Stomach smooth muscle (tissue), 2 donors: ENCODE results near the gene P2RY8.
"Not testable (repeated sequence)": the region's sequence is repeated elsewhere in the genome, so short reads cannot be mapped to it uniquely, and the experiment has no call there.

ENCODE experiments used
- H3K27ac ChIP-seq: one replicate; pipeline ENCODE4 v1.7.0; 2013; ENCODE audit warnings: mild to moderate bottlenecking, low read length, inconsistent platforms
- H3K27me3 ChIP-seq, 2 donors: one replicate each; pipeline ENCODE4 v1.7.0; 2013; ENCODE audit warnings: low read length in 2 of 2; ENCODE audit not compliant: insufficient read depth in 2 of 2, control insufficient read depth in 1 of 2
- H3K36me3 ChIP-seq, 2 donors: one replicate each; pipeline ENCODE4 v1.7.0; 2013; ENCODE audit warnings: low read length in 2 of 2; ENCODE audit not compliant: control insufficient read depth in 2 of 2, insufficient read depth in 2 of 2
- H3K4me1 ChIP-seq: one replicate; pipeline ENCODE4 v1.7.0; 2013; ENCODE audit warnings: low read length; ENCODE audit not compliant: control insufficient read depth, insufficient read depth
- H3K4me3 ChIP-seq, 2 donors: one replicate each; pipeline ENCODE4 v1.7.0; 2013; ENCODE audit warnings: low read length in 2 of 2
- H3K9ac ChIP-seq, 2 donors: one replicate each; pipeline ENCODE4 v1.7.0; 2013; ENCODE audit warnings: low read length in 2 of 2, mild to moderate bottlenecking in 1 of 2
- H3K9me3 ChIP-seq, 2 donors: one replicate each; pipeline ENCODE4 v1.7.0; 2013; ENCODE audit warnings: low read length in 2 of 2; ENCODE audit not compliant: control insufficient read depth in 2 of 2
- donor health status: healthy.
- donor health status: Pancreatic carcinoma.

The P2RY8 gene

DNA sequence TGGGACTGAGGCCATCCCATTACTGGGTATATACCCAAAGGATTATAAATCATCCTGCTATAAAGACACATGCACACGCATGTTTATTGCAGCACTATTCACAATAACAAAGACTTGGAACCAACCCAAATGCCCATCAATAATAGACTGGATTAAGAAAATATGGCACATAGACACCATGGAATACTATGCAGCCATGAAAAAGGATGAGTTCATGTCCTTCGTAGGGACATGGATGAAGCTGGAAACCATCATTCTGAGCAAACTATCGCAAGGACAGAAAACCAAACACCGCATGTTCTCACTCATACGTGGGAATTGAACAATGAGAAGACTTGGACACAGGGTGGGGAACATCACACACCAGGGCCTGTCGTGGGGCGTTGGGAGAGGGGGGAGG is 27.1 kb upstream of the P2RY8 start:
- not testable (repeated sequence) for H3K27me3 ChIP-seq, H3K27ac ChIP-seq, H3K9me3 ChIP-seq, H3K9ac ChIP-seq, H3K4me1 ChIP-seq, H3K36me3 ChIP-seq, H3K4me3 ChIP-seq

DNA sequence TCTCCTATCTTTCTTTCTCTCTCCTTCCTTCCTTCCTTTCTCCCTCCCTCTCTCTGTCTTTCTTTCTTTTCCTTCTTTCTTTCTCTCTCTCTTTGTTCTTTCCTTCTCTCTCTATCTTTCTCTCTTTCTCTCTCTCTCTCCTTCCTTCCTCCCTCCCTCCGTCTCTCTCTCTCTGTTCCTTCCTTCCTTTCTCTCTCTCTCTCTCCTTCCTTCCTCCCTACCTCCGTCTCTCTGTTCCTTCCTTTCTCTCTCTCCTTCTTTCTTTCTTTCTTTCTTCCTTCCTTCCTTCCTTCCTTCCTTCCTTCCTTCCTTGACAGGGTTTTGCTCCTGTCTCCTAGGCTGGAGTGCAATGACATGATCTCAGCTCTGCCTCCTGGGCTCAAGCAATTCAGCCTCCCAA is 24.2 kb upstream of the P2RY8 start:
- H3K36me3 ChIP-seq: no peaks in the 10 kb centered on the region
- H3K4me3 ChIP-seq: no peak overlapping the region
- H3K27me3 ChIP-seq: no peaks in the 10 kb centered on the region
- H3K9me3 ChIP-seq: no peaks in the 10 kb centered on the region
- H3K9ac ChIP-seq: no peak overlapping the region
- no peak overlapping the region for H3K27ac ChIP-seq
- no peaks in the 10 kb centered on the region for H3K4me1 ChIP-seq

DNA sequence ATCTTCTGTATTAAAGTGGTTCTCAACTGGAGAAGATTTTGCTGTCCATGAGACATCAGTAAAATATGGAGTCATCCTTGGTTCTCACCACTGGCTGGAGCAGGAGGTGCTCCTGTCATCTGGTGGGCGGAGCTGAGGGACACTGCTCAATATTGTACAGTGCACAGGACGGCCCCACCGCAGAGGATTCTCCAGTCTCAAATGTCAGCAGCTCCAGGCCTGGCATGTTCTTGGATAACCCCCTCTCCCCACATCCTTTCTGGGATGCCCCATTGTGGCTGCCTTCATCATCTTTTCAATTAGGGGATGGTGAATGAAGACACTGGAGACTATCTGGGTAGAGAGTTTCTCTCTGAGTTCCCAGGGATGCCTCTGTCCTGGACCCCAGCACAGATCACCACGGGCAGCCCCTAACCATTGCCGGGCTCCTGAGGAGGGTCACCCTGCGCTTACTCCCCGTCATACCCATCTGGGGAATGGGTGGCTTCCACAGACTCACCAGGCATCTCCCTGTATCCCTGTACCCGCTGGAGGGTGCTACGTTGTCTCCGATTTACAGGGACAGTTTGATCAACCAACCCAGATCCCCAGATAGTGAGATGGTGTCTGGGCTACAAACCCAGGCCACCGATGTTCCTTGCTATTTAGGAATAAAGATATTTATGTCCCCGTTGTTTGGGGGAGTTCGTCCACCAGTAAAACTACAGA is 21.9 kb upstream of the P2RY8 start:
- Histone ChIP-seq H3K9me3 (peaks cover 0 to 6% of the 10 kb centered on the region in 2 donors), H3K27ac (no peak overlapping the region), H3K9ac (no peak overlapping the region), H3K4me1 (no peaks in the 10 kb centered on the region), H3K36me3 (no peaks in the 10 kb centered on the region), H3K27me3 (no peaks in the 10 kb centered on the region), H3K4me3 (no peak overlapping the region)

DNA sequence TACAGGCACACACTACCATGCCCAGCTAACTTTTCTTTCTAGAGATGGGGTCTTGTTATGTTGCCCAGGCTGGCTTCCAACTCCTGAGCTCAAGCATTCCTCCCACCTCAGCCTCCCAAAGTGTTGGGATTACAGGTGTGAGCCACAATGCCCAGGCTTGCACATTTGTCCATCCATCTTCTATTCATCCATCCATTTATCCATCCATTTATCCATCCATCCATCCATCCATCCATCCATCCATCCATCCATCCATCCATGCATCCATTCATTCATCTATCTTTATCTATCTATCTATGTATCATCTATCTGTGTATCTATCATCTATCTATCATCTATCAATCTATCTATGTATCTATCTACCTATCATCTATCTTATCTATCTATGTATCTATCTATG is 20.5 kb upstream of the P2RY8 start:
- H3K9ac ChIP-seq, H3K4me1 ChIP-seq: not testable (repeated sequence)

DNA sequence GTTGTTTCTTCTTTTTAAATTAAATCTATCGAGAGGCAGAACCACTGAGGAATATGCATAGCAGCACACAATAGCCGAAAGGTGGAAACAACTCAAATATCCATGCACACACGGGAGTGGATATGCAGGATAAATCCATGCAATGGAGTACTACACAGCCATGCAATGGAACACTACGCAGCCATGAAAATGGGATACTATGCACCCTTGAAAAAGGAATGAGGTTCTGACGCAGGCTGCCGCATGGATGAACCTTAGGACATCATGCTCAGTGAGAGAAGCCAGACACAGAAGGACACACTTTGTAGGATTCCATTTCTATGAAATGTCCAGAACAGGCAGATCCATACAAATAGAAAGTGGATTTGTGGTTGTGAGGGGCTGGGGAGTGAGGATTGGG is 18.4 kb upstream of the P2RY8 start:
- Histone ChIP-seq H3K4me3 (no peak overlapping the region), H3K9ac (no peak overlapping the region), H3K4me1 (no peaks in the 10 kb centered on the region), H3K36me3 (no peaks in the 10 kb centered on the region), H3K9me3 (peaks cover 4 to 9% of the 10 kb centered on the region in 2 donors), H3K27me3 (no peaks in the 10 kb centered on the region), H3K27ac (no peak overlapping the region)

More for the DNA sequence above, 20.5 kb upstream of the P2RY8 start:
- not testable (repeated sequence) for H3K27ac ChIP-seq, H3K9me3 ChIP-seq, H3K4me3 ChIP-seq, H3K27me3 ChIP-seq, H3K36me3 ChIP-seq

DNA sequence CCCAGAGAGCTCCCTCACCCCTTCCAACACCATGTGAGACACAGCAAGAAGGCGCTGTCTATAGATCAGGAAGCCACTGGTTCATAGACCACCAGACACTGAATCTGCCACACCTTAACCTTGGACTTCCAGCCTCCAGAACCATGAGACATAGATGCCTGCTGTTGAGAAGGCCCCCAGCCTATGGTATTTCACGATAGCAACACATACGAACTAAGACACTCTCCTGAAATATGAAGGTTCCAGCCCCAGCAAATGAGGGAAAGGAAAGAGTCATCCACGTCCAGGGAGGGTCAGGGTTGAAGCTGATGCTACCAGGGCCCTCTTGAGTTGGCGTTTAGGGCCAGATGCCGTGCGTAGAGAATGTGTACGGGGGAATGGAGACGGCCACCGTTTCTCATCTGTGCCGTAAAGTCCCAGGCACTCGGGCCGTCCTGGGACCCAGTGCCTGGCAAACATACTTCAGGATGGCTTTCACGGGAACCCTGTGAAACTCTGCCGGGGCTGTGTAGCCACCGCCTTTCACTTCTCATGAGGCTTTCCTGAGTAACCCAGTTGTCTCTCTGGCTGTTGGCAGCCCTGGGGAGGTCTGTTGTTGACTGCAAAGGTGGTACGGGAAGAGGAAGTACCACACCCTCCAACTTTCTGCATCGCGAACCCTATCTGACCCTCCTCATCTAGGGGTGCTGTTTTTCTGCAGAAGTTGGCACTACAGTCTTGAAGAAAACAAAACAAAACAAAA is 17.7 kb upstream of the P2RY8 start:
- no peak overlapping the region for H3K9ac ChIP-seq
- H3K4me1 ChIP-seq: no peaks in the 10 kb centered on the region
- H3K27me3 ChIP-seq: no peaks in the 10 kb centered on the region
- H3K27ac ChIP-seq: no peak overlapping the region
- H3K9me3 ChIP-seq: peaks cover 4 to 9% of the 10 kb centered on the region in 2 donors
- H3K4me3 ChIP-seq: no peak overlapping the region
- H3K36me3 ChIP-seq: no peaks in the 10 kb centered on the region

DNA sequence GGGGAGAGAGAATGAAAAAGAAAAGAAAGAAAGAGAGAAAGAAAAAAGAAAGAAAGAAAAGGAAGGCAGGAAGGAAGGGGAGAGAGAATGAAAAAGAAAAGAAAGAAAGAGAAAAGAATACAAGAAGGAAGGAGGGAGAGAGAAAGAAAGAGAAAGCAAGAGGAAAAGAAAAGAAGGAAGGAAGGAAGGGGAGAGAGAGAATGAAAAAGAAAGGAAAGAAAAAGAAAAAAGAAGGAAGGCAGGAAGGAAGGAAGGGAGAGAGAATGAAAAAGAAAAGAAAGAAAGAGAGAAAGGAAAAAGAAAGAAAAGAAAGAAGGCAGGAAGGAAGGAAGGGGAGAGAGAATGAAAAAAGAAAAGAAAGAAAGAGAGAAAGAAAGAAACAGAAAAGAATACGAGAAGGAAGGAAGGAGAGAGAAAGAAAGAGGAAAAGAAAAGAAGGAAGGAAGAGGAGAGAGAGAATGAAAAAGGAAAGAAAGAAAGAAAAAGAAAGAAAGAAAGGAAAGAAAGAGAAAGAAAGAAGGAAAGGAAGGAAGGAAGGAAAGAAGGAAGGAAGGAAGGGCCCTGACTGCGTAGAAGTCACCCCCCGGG is 15.1 kb upstream of the P2RY8 start:
- H3K36me3 ChIP-seq: no peaks in the 10 kb centered on the region
- no peak overlapping the region for H3K9ac ChIP-seq
- H3K4me3 ChIP-seq: no peak overlapping the region
- H3K27me3 ChIP-seq: no peaks in the 10 kb centered on the region
- H3K9me3 ChIP-seq: peaks cover 4 to 9% of the 10 kb centered on the region in 2 donors
- no peaks in the 10 kb centered on the region for H3K4me1 ChIP-seq
- no peak overlapping the region for H3K27ac ChIP-seq

DNA sequence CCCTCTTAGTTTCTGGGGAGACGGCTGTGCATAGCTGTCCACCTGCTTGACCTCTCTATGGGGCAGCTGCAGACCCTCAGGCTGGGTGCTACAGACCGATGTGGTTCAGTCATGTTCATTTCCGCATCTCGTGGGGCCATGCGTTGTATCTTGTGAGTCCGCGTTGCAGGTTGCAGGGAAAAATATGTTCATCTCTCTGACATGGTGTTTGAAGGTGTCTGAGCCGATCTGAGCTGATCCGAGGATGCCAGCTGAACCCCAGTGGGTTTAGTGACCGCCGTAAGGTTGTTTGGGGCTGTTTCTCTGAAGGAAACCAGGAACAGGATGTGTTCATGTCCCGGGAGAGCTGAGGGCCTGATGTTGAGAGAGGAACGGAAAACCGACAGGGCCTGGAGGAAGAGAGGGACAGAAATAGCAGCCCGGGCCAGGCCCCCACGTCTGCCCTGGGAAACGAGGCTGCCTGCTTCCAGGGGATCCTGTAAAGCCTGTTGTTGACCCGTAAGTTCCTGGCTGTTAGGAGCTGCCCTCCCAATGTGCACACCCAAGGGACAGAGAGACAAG is 9.8 kb upstream of the P2RY8 start:
- Histone ChIP-seq H3K27ac (no peak overlapping the region), H3K9ac (no peak overlapping the region), H3K4me1 (no peaks in the 10 kb centered on the region), H3K27me3 (no peaks in the 10 kb centered on the region), H3K4me3 (no peak overlapping the region), H3K9me3 (peaks cover 3 to 4% of the 10 kb centered on the region in 2 donors), H3K36me3 (no peaks in the 10 kb centered on the region)

DNA sequence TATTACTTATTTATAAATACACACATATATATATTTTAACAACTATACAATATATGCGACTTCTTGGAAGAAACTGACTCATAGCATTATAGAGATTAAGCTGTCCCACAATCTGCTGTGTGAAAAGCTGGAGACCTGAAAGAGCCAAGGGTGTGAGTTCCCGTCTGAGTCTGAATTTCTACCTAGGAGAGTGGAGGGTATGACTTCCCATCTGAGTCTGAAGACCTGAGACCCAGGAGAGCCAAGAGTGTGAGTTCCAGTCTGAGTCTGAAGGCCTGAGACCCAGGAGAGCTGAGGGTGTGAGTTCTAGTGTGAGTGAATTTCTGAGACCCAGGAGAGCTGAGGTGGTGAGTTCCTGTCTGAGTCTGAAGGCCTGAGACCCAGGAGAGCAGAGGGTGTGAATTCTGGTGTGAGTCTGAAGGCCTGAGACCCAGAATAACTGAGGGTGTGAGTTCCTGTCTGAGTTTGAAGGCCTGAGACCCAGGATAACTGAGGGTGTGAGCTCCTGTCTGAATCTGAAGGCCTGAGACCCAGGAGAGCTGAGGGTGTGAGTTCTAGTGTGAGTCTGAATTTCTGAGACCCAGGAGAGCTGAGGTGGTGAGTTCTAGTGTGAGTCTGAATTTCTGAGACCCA is 8.9 kb upstream of the P2RY8 start:
- no peak overlapping the region for H3K4me3 ChIP-seq
- H3K27me3 ChIP-seq: no peaks in the 10 kb centered on the region
- H3K36me3 ChIP-seq: no peaks in the 10 kb centered on the region
- peaks cover 0 to under 1% of the 10 kb centered on the region in 2 donors for H3K9me3 ChIP-seq
- no peak overlapping the region for H3K27ac ChIP-seq
- no peak overlapping the region for H3K9ac ChIP-seq
- H3K4me1 ChIP-seq: no peaks in the 10 kb centered on the region

DNA sequence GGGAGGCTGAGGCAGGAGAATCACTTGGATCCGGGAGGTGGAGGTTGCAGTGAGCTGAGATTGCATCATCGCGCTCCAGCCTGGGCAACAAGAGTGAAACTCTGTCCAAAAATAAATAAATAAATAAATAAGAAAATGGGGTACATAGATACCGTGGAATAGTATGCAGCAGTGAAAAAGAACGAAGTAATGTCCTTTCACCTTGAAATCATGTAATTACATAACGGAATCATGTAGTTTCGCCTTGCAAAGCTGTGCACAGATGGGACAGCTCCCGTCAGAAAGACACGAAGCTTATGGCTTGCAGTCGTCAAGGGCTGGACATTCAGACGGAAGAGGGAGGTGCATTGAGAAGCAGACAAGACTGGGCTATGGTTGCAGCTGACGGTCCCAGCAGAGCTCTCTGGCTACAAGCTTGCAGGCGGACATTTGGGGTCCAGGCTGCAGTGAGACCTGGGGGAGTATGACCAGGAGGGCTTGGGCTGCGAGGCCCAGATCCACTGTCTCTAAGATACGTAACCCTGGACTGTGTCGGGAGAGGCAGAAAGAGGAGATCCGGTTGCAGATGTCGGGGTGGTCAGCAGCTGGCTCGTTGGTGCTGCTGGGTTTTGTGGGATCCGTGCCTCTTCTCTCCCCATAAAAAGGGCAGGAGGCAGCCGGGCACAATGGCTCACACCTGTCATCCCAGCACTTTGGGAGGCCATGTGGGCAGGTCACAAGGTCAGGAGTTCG is 6.2 kb upstream of the P2RY8 start:
- Histone ChIP-seq H3K36me3 (no peaks in the 10 kb centered on the region), H3K9ac (no peak overlapping the region), H3K27ac (no peak overlapping the region), H3K4me3 (no peak overlapping the region), H3K4me1 (no peaks in the 10 kb centered on the region), H3K27me3 (no peaks in the 10 kb centered on the region), H3K9me3 (no peaks in the 10 kb centered on the region)
